GM18507 (cell line): ENCODE measurements around the gene TES.
"Not testable (repeated sequence)": the region's sequence is repeated elsewhere in the genome, so short reads cannot be mapped to it uniquely, and the experiment has no call there.

Experiments
- DNase-seq: peaks from one replicate; pipeline ENCODE4 v3.0.0; 2011; ENCODE audit warnings: low read depth; ENCODE audit not compliant: insufficient read length; ENCODE audit errors: extremely low spot score
- FAIRE-seq: peaks from 2 replicates; lab custom pipeline; 2011; peaks lifted over from hg19 to GRCh38; lab: Jason Lieb, UNC

Gene TES, protein sequence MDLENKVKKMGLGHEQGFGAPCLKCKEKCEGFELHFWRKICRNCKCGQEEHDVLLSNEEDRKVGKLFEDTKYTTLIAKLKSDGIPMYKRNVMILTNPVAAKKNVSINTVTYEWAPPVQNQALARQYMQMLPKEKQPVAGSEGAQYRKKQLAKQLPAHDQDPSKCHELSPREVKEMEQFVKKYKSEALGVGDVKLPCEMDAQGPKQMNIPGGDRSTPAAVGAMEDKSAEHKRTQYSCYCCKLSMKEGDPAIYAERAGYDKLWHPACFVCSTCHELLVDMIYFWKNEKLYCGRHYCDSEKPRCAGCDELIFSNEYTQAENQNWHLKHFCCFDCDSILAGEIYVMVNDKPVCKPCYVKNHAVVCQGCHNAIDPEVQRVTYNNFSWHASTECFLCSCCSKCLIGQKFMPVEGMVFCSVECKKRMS

GRCh38 chr7:116210345-116211005, at the start of gene TES:
TSS of gene TES (plus strand) at chr7:116210539. CDS start at chr7:116210708, 169 bp downstream.
- DNase-seq (peak; percentile 77), FAIRE-seq (peak; percentile 80)

DNA sequence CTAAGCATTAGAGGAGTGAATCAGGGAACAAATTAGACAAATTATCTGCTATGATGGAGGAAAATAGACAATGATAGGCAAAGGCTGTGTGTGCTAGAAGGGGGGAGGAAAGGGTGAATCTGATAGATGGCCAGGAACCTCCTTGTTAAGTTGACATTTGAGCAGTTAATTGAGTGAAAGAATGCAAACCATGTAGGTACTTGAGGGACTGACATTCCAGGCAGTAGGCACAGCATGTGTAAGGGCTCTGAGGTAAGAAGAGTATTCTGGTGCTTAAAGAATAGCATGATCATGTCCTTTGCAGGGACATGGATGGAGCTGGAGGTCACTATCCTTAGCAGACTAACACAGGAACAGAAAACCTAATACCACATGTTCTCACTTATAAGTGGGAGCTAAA, 48.6 kb upstream of the TES start:
- no peak for DNase-seq
- no peak for FAIRE-seq

DNA sequence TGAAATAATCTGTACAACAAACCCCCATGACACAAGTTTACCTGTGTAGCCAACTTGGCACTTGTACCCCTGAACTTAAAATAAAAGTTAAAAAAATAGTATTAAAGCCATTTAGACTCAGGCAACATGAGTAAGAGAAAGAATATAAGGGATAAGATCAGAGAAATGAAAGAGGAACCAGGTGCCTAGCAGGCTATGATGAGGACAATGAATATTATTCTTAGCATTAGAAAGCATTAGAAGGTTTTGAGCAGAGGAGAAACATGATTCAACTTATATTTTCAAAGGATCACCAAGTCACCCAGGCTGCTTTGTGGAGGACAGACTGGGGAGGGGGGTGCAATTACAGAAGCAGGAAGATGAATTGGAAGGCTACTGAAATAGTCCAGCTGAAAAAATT, 48.1 kb upstream of the TES start:
- FAIRE-seq (no peak), DNase-seq (no peak)

DNA sequence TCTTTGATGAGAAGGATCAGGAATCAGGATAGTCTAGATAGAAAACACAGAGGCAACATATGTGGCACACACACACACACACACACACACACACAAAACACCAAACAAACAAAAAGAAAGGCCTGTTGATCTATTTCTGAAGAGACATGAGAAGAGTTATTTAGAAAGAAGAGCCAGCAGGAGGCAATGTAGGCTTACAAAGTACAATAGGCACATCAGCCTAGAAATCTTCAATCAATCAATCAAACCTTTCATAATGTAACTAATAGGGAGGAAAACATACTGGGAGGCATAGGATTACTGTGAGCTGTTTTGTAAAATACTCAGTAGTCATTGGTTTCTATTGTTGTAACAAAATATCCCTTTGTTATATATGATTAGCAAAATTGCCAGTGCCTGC, 47.3 kb upstream of the TES start:
- FAIRE-seq: no peak
- no peak for DNase-seq

- no peak for DNase-seq
- FAIRE-seq: peak; percentile 5
These were observed 45.6 kb upstream of the TES start for GRCh38 chr7:116164552-116165306.

DNA sequence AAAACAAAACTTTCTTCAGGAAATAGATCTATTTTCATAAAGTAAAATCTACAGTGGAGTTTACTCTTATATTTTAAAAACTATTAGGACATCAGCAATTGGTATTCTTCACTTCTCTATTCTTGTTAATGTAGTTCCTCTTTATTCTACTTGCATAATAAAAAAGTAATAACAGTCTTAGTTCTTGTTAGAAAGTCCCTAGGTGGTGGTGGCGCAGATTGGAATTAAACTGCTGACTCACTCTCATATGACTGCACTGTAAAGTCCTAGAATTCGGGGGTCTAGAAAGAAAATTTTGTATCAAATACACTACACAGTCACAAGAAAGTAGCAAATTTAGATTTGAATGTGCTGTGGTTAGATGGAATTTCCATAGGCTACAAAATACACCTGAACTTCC, 44.6 kb upstream of the TES start:
- FAIRE-seq (no peak), DNase-seq (no peak)

GRCh38 chr7:116166156-116166555, 44.2 kb upstream of the TES start:
- DNase-seq: no peak
- no peak for FAIRE-seq

GRCh38 chr7:116167177-116167576, 43.2 kb upstream of the TES start:
- no peak for FAIRE-seq

DNA sequence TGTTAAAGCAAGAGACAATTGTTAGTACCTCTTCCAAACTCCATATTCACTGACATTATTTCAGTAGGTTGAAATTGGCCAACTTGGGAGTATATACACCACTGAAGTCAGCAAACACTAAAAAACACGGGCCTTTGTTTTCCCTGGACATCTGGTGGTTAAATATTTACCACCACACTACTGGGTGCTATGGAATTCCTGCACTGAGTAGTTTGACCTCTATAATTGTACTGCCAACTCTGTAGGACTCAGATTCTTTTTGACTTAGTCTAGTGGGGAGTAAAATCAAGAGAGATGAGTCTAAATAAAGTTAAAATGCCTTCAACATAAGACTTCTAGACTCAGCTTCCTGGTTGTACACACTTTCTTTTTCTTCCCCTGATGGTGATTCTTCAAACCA, 41.3 kb upstream of the TES start:
- FAIRE-seq: no peak

More at GRCh38 chr7:116167177-116167576, 43.2 kb upstream of the TES start:
- no peak for DNase-seq

GRCh38 chr7:116170180-116170579, 40.2 kb upstream of the TES start:
- DNase-seq: no peak
- FAIRE-seq: no peak

More for the DNA sequence above, 41.3 kb upstream of the TES start:
- no peak for DNase-seq

DNA sequence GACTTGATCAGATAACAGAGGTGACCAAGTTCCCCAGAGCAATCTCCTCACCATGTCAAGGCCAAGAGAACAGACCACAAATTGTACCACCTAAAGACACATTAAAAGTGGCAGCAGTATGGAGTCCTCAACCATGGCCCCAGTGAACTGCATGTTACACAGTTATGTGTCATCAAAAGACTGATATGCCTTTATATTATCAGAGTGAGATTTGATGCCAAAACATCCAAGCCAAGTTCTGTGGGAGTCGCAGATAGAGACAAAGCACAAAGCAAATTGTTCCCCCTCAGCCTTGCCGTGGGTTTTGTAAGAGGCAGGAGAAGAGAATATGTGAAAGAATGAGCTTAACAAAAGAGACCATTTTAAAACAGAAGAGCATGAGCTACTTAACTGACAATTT, 39.2 kb upstream of the TES start:
- FAIRE-seq (no peak), DNase-seq (no peak)

DNA sequence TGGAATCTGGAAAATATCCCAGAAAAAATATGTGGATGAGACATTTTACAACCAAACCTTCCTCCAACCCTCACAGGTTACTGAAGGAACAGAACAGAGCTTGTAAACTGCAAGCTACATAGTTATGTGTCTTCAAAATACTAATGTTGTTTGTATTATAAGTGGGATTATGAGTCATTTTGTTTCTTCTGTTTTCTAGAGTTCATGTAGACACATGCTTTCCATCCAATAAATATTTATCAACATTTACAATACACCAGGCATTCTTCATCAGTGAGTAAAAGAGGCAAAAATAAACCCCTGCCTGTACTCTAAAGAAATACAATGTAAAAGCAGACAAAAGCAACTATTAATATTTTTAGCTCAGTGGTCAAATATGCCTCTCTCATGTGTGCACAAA, 38.0 kb upstream of the TES start:
- no peak for DNase-seq
- no peak for FAIRE-seq

GRCh38 chr7:116173051-116174028, 37.0 kb upstream of the TES start:
- FAIRE-seq (peak; percentile 76), DNase-seq (no peak)

DNA sequence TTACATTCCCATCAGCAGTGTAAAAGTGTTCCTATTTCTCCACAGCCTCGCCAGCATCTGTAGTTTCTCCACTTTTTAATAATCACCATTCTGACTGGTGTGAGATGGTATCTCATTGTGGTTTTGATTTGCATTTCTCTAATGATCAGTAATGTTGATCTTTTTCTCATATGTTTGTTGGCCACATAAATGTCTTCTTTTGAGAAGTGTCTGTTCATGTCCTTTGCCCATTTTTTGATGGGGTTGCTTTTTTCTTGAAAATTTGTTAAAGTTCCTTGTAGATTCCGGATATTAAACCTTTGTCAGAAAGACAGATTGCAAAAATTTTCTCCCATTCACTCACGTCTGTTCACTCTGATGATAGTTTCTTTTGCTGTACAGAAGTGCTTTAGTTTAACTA, 35.2 kb upstream of the TES start:
- not testable (repeated sequence) for DNase-seq, FAIRE-seq

DNA sequence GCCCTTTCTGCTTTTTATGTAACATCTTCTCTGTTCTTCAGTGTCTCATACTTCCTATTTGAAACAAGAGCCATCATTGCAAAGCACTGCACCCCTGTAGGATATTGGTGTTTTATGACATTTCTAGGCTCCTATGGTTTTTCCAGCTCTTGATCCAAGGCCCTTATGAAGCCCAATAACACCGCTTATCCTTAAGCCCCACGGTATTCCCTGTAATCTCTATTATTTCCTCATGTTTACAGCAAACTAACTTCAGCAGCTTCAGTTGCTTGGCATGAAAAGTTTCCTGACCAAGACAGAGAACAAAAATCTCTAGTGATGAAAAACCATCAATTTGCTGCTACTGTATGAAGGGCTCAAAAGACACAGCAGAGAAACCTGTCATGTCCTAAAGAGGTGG, 34.1 kb upstream of the TES start:
- no peak for DNase-seq
- FAIRE-seq: no peak

- no peak for FAIRE-seq
- DNase-seq: no peak
These were observed 33.3 kb upstream of the TES start for GRCh38 chr7:116177009-116177408.

- DNase-seq (no peak), FAIRE-seq (peak; percentile 79)
These were observed 30.0 kb upstream of the TES start for GRCh38 chr7:116180302-116180701.

DNA sequence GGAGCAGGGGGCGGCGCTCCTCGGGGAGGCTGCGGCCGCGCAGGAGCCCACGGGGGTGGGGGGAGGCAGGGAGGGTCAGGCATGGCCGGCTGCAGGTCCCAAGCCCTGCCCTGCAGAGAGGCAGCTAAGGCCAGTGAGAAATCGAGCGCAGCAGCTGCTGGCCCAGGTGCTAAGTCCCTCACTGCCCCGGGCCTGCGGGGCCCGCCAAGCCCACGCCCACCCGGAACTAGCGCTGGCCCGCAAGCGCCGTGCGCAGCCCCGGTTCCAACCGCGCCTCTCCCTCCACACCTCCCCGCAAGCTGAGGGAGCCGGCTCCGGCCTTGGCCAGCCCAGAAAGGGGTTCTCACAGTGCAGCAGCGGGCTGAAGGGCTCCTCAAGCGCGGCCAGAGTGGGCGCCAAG, 28.3 kb upstream of the TES start:
- FAIRE-seq: no peak
- no peak for DNase-seq

- DNase-seq (no peak), FAIRE-seq (no peak)
These were observed 24.9 kb upstream of the TES start for GRCh38 chr7:116185450-116185849.
